PC-9 (cell line): ENCODE results near the gene GALNT2. TPM values are rescaled to one million over a fixed set of nuclear protein-coding genes. Genes with fewer than 3 reads are reported as not detected.

ENCODE experiments used
- BruUV-seq: library from RNA; stranded (reverse); fragments of 400-500 nt; replicated peaks from 2 replicates; lab custom pipeline; 2021; lab: Mats Ljungman, UMichigan
- CTCF ChIA-PET: fragments of 300-600 bp; sonication (Branson Sonifier 250); formaldehyde crosslinking; loops from one replicate; lab custom pipeline; 2022; ENCODE audit warnings: antibody characterized with exemption; lab: Charles Lee
- POLR2A ChIA-PET: fragments of 300-600 bp; sonication (Branson Sonifier 250); formaldehyde crosslinking; loops from one replicate; lab custom pipeline; 2022; ENCODE audit warnings: antibody characterized with exemption; ENCODE audit not compliant: unreplicated experiment; lab: Charles Lee
- DNase-seq, 2 experiments: peaks; one replicate each; pipeline versions ENCODE4 v3.0.0 to v3.0.0-alpha.2; 2015 to 2022; ENCODE audit warnings: mixed read lengths in 1 of 2
- H2AFZ ChIP-seq: fragments of 200-600 bp; sonication (generic); 2 replicates; pipeline ENCODE4 v1.8.1; 2017; ENCODE audit warnings: antibody characterized with exemption
- H3F3A ChIP-seq: fragments of 200-600 bp; sonication (generic); 2 replicates; pipeline ENCODE4 v1.8.1; 2017; ENCODE audit warnings: antibody characterized with exemption, mild to moderate bottlenecking, low read depth; ENCODE audit not compliant: insufficient read depth
- H3K27ac ChIP-seq: fragments of 200-600 bp; sonication (generic); 2 replicates; pipeline ENCODE4 v1.6.1; 2016; ENCODE audit warnings: mixed run types
- H3K27me3 ChIP-seq: fragments of 200-600 bp; sonication (generic); 2 replicates; pipeline ENCODE4 v1.6.1; 2016; ENCODE audit warnings: low read depth, mixed run types; ENCODE audit not compliant: insufficient read depth
- H3K36me3 ChIP-seq: fragments of 200-600 bp; sonication (generic); 2 replicates; pipeline ENCODE4 v1.6.1; 2016; ENCODE audit warnings: low read depth, mixed run types
- H3K4me1 ChIP-seq: fragments of 200-600 bp; sonication (generic); replicated peaks from 2 replicates; pipeline ENCODE4 v1.6.1; 2016; ENCODE audit warnings: mixed run types; ENCODE audit not compliant: insufficient read depth
- H3K4me2 ChIP-seq: fragments of 200-600 bp; sonication (generic); 2 replicates; pipeline ENCODE4 v1.6.1; 2017; ENCODE audit warnings: mixed run types
- H3K4me3 ChIP-seq: fragments of 200-600 bp; sonication (generic); 2 replicates; pipeline ENCODE4 v1.6.1; 2016; ENCODE audit warnings: mixed run types
- H3K79me2 ChIP-seq: fragments of 200-600 bp; sonication (generic); 2 replicates; pipeline ENCODE4 v1.6.1; 2017; ENCODE audit warnings: low read depth, mixed run types
- H3K9me2 ChIP-seq: fragments of 200-600 bp; sonication (generic); 2 replicates; pipeline ENCODE4 v1.8.1; 2017; ENCODE audit warnings: mild to moderate bottlenecking; ENCODE audit not compliant: insufficient read depth
- H3K9me3 ChIP-seq: fragments of 200-600 bp; sonication (generic); 2 replicates; pipeline ENCODE4 v1.8.1; 2016; ENCODE audit warnings: low read depth; ENCODE audit not compliant: insufficient read depth
- H4K20me1 ChIP-seq: fragments of 200-600 bp; sonication (generic); 2 replicates; pipeline ENCODE4 v1.8.1; 2017; ENCODE audit not compliant: insufficient read depth
- CTCF ChIP-seq: fragments of 200-600 bp; sonication (generic); conservative IDR thresholded peaks from 2 replicates; pipeline ENCODE4 v1.6.1; 2017; ENCODE audit warnings: mixed run types, antibody characterized with exemption, mild to moderate bottlenecking, moderate library complexity
- EZH2 ChIP-seq: fragments of 200-600 bp; sonication (generic); IDR thresholded peaks from 2 replicates; pipeline ENCODE4 v1.8.0; 2017; ENCODE audit warnings: antibody characterized with exemption, low read depth
- intact Hi-C: fragments of 100-400 bp; cut with micrococcal nuclease; formaldehyde crosslinking; loops from one replicate; pipeline ENCODE4 v1.10.0; 2022; ENCODE audit not compliant: unreplicated experiment
- total RNA-seq: library from RNA; stranded (reverse); gene quantifications from 2 replicates; pipeline ENCODE4 v1.2.3, GENCODE V29; 2021

The GALNT2 gene
- total RNA-seq, 1 experiment from 2014 or later = 121 TPM

- no peaks in the 10 kb centered on the region for H4K20me1 ChIP-seq
- no peak for TF ChIP-seq EZH2
- no peak for TF ChIP-seq CTCF
- no peak overlapping the region for H3K4me2 ChIP-seq
- no peak overlapping the region for H2AFZ ChIP-seq
- no peak overlapping the region for H3K27ac ChIP-seq
- POLR2A ChIA-PET = no interaction called here
- H3K79me2 ChIP-seq = no peaks in the 10 kb centered on the region
- intact Hi-C loops = no loop called here
- no peak for DNase-seq
- H3K9me2 ChIP-seq = no peaks in the 10 kb centered on the region
- no peak overlapping the region for H3K4me3 ChIP-seq
- H3K27me3 ChIP-seq = no peaks in the 10 kb centered on the region
- peaks cover 18% of the 10 kb centered on the region for H3K4me1 ChIP-seq
- H3K36me3 ChIP-seq = no peaks in the 10 kb centered on the region
- no TSS peak for BruUV-seq
- CTCF ChIA-PET = no interaction called here
- H3F3A ChIP-seq = peaks cover 5% of the 10 kb centered on the region; the same call in 1 of the 2 replicates
- H3K9me3 ChIP-seq = no peaks in the 10 kb centered on the region
Measured at GRCh38 chr1:230207598-230207997, 140.6 kb downstream of the GALNT2 start.

GRCh38 chr1:230208619-230209261, 141.7 kb downstream of the GALNT2 start:
- no peaks in the 10 kb centered on the region for H4K20me1 ChIP-seq
- no peak overlapping the region for H3K27ac ChIP-seq
- H3F3A ChIP-seq = peaks cover 5% of the 10 kb centered on the region; the same call in 1 of the 2 replicates
- no peaks in the 10 kb centered on the region for H3K9me3 ChIP-seq
- no peaks in the 10 kb centered on the region for H3K36me3 ChIP-seq
- H3K4me2 ChIP-seq = no peak overlapping the region
- intact Hi-C loops = no loop called here
- POLR2A ChIA-PET = no interaction called here
- H3K27me3 ChIP-seq = no peaks in the 10 kb centered on the region
- CTCF ChIA-PET = no interaction called here
- H3K4me1 ChIP-seq = peaks cover 18% of the 10 kb centered on the region
- H3K79me2 ChIP-seq = no peaks in the 10 kb centered on the region
- no peak for DNase-seq
- no TSS peak for BruUV-seq
- H3K4me3 ChIP-seq = no peak overlapping the region
- no peak overlapping the region for H2AFZ ChIP-seq
- TF ChIP-seq CTCF = no peak
- no peaks in the 10 kb centered on the region for H3K9me2 ChIP-seq

GRCh38 chr1:230210326-230210980, 143.4 kb downstream of the GALNT2 start:
- POLR2A ChIA-PET = no interaction called here
- H3K9me3 ChIP-seq = no peaks in the 10 kb centered on the region
- H3K79me2 ChIP-seq = no peaks in the 10 kb centered on the region
- CTCF ChIA-PET = no interaction called here
- no peaks in the 10 kb centered on the region for H4K20me1 ChIP-seq
- no peak overlapping the region for H3K4me2 ChIP-seq
- intact Hi-C loops = no loop called here
- DNase-seq = no peak
- no peaks in the 10 kb centered on the region for H3K9me2 ChIP-seq
- H3K27ac ChIP-seq = no peak overlapping the region
- H3K4me1 ChIP-seq = peaks cover 2% of the 10 kb centered on the region
- no peaks in the 10 kb centered on the region for H3F3A ChIP-seq
- no peak overlapping the region for H2AFZ ChIP-seq
- BruUV-seq = no TSS peak
- H3K36me3 ChIP-seq = no peaks in the 10 kb centered on the region
- no peaks in the 10 kb centered on the region for H3K27me3 ChIP-seq
- TF ChIP-seq CTCF (no peak), EZH2 (no peak)
- no peak overlapping the region for H3K4me3 ChIP-seq
